Activated T-helper 1 cell treated with anti-CD3 and anti-CD28 coated beads, Interleukin-2, amount 50 U/mL, for 16 hours (primary cell): Measurements from ENCODE around the gene ASAP2.
"Not testable (repeated sequence)": the region's sequence is repeated elsewhere in the genome, so short reads cannot be mapped to it uniquely, and the experiment has no call there.

ENCODE experiments used
- DNase-seq, 2 donors: peaks; one replicate each; pipeline ENCODE4 v3.0.0-alpha.2; 2020; ENCODE audit warnings: low read depth in 1 of 2, low spot score in 1 of 2

The ASAP2 gene

DNA sequence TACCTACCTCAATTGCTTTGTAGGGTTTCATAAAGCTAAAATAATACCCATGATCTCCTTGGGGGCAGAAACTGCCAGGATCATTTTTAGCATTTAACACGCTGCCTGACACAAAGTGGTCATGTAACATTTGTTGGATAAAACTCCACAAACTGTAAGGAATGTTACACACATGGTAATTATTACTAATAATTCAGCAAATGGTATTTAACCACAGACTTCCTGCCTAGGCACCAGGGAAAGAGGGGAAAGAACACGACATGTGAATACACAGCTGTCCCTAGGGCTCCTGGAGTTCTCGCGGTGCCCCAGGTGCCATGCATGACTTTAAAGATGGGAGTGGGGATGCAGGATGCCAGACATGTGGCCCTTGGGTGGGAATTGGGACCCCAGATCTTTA, 43.5 kb downstream of the ASAP2 start:
- no peak for DNase-seq

DNA sequence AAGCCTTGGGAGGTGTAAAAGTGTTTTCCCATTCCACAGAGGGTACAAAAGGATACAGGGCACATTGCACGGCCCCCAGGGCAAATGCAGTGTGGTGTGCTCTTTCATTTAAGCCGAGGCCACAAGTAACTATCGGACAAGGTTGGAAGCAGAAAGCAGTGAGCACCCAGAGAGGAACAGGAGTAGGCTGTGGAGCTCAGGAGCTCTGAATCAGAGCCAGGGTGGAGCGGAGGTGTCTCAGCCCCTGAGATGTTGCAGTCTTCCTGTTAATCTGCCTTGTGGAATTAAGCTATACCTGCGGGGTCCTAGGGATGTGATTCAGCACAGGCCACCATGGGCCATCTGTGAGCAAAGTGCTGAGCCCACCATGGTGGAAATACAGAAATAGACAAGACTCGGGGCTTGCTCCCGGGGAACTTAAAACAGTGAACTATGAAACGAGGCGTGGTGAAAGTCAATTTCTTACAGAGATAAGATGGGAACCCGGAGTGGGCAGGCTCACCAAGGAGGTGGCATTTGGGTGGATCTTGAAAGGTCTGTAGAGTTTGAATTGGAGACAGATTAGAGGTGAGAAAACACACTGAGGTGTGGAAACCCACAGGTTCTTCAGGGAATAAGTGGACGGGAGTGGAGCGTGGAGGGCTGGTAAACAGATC, 44.0 kb downstream of the ASAP2 start:
- DNase-seq: no peak

DNA sequence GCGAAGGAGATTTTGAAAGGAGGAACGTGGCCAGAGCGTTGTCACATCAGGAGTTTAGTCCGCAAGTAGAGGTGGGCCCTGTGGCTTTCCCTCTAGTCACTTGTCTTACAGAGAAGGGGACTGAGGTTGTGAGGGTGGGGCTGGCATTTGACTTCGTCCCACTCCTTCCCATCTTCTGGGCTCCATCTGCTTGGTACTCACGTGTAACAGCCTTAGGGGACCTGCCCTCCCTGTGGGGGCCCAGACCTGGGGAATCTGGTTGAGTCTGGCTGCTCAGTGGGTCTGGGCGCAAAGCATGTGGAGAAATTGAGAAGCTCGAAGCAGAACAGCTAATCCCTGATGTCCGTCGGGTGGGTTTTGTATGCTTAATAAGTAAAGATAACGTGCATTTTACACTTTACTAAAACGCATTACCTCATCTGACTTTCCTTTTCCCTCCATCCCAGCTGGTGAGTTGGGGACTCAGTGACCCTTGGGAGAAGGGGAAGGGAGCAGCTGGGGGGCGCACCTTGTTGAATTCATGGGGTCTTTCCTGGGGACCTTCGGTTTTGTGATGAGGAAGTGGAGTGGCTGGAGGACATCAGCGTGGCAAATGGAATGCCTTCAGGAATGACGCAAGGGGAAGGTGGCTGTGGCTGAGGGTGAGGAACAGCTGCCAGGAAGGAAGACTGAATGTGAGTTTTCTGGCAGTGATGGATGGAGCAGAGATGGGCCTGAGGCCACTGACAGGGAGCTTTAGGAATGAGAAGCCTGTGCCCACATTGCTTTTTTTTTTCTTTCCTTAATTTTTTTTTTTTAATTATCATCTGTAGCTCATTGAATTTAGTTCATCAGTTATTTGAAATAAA, 44.8 kb downstream of the ASAP2 start:
- DNase-seq: no peak

DNA sequence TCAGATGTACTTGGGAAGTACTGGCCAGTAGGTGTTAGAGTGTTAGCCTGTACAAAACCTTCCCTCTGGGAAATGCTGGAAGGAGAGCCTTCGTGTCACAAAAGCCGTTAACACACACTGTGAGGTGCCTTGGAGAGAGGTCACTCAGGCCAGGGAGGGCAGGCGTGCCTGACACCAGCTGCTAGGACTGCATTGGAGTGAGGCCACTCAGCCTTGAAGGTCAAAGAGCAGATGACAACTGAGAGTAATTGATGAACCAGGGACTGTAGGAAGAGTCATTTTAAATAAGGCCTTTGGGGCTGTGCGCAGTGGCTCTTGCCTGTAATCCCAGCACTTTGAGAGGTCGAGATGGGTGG, 45.4 kb downstream of the ASAP2 start:
- no peak for DNase-seq

DNA sequence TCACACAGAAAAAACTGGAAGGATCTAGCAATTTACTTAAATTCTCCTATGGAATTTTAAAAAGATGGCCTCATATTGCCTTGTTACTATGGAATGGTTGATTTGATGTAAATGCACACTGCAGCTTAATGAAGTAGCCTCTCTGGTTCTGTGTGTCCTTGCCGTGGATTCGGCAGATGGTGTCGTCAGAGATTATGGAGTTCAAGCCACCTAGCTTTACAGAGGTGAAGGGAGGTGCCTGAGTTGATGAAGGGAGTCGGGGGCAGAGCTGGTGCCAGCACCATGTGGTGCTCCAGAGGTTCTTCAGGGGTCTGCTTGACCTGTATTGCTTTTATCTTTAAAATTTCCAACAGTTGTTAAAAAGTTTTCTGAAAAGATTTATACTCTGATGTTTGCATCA, 48.8 kb downstream of the ASAP2 start:
- DNase-seq: no peak

DNA sequence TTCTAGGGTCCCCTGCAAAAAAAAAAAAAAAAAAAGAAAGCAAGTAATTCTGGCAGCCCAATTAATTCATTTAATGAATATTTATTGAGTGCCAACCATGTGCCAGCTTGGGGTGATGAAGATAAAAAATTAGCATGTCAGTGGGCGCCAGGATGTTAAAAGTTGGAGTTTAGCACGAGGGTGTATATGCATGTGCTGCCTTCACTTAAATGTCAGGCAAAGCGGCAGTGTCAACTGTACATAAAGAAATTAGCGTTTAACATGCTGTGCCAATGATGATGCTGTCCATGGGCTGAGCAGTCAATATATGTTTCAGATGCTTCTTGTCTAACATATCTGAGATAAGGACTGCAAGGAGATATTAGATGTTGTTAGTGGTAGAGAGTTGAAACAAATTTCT, 49.5 kb downstream of the ASAP2 start:
- DNase-seq: no peak

DNA sequence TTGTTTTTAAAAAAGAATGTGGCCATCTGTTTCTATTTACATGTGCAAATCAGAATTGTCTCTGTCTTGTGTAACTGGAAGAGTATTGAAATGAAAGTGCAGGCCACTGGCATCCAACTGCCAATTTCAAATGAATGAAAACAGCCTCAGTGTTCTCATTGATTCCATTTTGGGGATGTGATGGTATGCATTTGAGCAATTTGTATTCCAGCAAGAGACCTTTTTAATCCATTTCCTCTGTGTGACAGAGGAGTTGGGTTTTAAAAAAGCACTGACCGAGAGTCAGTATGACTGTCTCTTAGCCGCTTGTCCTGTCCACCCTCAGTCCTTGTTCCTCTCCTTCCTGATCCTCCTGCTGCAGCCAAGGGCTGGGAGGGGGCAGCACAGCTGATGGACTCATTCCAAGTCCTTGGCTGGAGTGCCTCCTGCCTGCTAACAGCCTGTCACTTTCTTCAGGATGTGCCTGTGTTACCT, 50.0 kb downstream of the ASAP2 start:
- no peak for DNase-seq

DNA sequence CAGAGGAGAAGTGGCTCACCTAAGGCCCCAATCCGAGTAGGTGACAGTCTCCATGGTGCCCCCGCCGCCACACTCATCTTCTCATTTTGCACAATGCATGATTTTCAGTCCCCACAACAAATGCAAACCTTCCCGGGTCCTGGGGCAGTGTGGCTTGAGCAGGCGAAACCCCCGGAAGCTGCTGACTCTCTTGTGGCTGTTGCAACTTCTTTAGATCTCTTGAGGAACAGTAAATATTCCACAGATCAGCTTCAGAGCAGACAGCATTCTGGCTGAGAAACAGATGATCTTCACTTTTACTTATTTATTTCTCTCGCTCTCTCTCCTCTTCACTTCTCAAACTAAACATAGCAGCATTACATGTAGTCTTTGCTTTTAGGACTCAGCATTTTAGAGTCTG, 51.9 kb downstream of the ASAP2 start:
- no peak for DNase-seq

DNA sequence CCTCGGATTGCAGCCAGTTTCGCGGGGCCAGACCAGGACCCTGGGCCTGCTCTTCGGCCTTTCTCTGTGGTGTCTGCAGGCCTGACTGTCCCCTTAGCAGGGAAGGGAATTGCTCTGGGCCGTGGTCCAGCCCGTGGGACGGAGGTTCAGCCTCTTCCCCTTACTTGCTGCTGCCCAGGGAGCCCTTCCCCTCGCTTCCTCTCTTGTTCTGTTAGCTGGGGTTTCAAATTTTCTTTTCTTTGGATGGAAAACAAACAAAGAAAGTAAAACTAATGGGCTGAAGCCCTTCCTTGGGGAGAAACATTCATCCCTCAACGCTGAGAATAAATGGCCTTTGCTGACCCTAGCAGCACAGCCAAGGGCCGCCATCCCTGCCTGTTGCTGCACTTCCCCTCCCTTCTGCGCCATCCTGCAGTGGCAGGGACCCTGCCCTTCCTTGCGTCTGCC, 52.4 kb downstream of the ASAP2 start:
- no peak for DNase-seq

DNA sequence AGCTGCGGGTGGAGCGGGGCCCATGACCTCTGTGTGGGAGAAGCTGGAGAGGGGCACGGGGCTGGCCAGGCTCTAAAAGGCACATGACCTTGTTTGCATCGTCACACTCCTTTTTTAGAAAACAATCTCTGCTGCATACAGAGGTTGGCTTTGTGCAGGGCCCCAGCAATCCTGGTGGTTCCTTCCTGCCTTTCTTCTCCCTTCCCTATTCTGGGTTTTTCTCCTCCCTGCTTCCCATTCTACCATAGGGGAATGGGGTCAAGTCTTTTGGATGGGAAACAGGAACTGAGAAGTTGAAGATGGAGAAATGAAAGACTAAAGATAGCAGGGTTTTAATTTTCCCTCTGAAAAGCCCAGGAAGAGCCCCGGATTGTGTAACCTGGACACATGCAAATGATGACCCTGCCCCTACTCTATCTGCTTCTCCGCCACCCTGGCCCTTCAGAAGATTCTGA, 53.9 kb downstream of the ASAP2 start:
- DNase-seq: no peak

DNA sequence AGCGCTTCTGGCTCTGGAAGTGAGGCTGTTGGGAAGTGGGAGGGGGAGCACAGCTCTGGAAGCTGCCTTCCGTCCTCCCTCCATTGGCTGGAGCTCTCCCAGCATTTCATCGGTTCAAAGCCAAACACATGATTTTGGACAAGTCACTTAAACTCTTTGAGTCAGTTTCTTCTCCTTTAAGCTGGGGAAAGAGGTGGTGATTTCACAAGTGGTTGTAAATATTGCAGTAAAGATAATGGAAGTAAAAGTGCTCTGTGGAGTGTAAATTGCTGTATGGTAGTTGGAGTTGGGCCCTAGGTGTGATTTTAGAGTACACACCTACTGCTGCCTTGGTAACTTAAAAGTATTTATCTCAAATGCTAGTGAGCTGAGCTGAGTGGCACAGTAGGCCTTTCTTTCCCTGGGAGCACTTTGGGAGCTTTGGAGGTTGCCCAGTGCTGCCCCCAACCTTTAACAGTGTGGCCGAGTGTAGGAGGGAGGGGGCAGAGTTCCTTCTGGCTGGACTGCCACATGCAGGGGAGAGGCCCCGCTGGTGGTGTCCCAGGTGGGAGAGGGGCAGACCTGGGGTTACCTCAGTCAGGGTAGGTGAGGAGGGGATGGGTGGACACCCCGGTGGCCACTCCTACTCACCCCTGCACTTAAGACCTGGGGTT, 54.7 kb downstream of the ASAP2 start:
- no peak for DNase-seq

DNA sequence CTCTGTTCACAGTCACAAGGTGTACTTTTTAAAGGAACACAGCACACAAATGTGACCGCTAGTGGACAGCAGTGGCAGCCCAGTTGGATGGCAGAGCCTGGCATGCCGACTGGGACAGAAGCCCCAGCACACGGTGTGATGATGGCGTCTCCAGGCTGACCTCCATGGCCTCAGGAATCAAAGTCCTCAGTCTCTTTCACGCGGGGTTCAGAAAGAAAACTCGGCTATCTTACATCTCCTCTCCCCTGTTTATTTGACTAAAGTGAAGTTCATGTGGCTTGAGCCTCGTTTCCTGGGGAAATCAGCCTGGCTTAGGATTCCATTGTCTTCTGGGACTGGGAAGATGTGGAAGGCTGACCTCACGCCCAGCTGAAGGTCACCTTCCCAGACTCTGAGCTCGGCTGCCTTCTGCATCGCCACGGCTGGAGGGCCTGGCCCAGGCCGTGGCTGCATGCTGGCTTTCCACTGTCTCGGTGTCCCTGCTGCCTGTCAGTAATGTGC, 56.1 kb downstream of the ASAP2 start:
- DNase-seq: no peak

DNA sequence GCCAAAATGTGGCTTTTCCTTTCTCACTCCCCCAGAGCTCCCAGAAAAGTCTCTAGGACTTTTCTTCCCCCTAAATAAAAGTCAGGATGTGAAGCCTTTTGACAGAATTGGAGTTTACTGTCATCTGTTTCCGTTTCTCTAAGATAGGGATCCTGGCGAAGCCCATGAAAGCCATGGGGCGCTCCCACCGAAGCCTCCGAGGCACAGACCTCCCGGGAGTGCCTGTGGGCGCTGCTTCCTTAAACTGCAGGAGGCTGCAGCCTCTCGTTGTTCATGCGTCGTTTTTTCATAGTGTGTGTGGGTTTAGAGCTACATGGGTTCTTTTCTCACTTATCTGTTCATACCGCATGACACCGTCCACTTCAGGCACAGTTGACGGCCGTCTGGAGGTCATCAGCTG, 56.8 kb downstream of the ASAP2 start:
- no peak for DNase-seq

DNA sequence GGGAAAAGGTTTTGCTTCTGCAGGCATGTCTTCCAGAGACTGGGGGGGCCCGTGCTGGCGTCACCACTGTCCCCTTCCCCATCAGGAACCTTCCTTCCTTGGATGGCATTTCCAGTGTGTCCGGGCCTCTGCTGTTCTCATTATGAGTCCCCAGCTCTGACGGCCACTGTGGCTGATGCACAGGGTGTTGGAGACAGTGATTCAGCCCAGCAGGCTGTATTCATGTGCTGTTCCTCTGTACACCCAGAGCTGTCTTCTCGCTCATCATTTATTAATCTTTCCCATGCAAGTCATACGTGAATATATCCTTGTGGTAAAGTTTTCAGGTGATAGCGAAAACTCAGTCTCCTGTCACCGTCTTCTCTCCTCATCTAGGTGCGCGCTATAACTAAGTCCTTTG, 57.7 kb downstream of the ASAP2 start:
- no peak for DNase-seq

DNA sequence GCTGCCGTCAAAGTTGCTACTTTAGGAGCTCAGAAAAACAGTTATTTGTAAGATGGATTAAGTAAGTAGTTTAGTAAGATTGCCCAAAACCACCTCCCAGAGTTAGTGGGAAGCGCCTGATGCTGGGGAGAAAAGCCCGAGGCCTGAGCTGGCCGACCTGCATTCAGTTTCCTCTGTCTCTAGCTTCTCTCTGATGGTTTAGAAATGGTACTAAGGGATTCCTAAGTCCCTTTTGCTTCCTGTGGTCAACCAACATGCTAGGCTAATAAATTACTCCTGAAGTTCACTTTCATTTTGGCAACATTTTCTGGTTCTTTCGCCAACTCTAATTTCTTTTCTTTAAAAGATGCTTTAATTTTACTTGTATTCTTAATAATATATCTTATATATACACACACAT, 60.1 kb downstream of the ASAP2 start:
- DNase-seq: no peak

DNA sequence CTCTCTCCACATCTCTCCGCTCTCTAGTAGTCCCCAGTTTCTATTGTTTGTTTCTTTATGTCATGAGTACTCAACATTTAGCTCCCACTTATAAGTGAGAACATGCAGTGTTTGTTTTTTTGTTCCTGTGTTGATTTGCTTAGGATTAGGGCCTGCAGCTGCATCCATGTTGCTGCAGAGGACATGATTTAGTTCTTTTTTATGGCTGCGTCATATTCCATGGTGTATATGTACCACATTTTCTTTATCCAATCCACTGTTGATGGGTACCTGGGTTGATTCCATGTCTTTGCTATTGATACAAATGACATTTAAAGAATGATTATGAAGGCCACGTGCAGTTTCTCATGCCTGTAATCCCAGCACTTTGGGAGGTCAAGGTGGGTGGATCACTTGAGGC, 60.7 kb downstream of the ASAP2 start:
- DNase-seq: not testable (repeated sequence)

DNA sequence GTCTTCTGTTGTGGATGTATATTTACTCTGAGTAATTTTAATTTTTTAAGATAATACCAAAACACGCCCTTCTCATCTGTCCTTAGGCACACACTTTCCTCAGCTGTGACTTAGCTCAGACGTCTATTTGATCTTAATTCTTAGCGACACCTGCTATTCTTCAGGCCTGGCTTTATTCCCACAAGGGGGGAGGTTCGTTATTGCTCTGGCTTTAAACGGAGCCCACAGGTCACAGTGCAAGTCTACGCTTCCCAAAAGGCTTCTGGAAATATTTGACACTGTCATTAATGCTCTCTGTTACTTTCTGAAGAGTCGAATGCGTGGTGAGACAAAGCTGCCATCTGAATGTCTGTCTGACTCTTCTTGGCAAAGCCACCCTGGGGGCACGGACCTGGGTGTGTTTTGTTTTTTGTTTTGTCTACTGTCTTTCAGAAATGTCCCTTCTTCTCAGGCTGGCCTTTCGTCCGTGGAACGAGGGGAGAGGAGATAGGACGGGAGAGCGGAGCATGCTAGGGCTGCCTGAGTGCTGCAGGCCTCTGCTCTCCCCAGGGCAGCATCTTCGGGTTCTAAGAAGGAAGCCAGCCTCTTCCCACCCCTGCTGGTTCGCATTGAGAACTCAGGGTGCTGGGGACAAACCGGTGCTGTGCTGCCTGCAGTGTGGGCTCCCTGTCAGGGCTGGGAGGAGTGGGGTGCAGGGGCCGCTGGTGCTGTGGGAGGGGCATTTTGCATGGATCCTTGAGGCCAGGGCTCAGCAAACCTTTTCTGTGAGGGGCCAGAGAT, 61.9 kb downstream of the ASAP2 start:
- DNase-seq: no peak

DNA sequence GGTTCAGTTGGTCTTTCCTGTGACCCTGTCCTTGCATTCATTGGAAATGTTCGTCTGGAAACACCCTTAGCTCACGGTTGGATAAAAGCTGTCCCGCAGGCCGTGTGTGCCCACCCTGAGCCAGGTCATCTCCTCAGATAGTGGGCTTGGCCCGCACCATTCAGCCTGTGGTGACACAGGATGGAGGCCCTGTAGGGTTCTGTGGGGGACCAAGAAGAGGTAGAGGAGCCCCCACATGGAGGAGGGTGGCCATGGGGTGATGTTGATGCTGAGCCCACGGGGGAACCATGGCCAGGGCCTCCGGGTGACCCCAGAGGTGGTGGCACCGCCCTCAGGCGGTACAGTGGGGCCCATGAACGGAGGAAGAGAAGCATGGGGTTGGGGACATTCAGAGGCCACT, 62.7 kb downstream of the ASAP2 start:
- no peak for DNase-seq

DNA sequence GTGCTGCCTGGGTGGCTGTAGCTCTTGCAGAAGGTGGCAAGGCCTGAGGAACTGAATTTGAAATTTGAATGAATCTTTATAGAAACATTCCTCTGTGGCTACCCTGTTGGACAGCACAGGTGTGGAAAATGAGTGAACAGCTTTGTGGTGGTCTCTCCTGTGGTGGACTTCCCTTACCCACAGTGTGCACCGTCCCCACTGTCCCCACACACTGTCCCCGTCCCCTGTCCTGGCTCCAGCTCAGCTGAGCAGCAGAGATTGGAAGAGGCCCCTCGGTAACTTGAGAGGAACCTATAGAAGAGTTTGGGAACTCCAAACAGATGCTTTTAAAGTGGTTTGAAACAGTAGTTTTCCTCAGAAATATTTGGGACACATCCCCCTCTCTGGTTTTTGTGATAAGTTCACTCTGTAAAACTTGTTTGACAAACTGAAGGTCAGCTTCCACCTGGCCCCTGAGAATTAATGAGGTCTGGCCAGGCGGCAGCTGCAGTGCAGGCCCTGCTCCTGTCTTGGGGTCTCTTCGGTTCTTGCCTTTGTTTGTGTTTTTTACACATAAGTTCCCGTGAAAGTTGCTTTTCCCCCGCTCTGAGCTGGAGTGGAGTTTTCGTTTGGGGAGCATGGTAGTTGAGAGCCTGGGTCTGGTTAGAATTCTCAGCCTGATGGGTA, 63.2 kb downstream of the ASAP2 start:
- DNase-seq: no peak

DNA sequence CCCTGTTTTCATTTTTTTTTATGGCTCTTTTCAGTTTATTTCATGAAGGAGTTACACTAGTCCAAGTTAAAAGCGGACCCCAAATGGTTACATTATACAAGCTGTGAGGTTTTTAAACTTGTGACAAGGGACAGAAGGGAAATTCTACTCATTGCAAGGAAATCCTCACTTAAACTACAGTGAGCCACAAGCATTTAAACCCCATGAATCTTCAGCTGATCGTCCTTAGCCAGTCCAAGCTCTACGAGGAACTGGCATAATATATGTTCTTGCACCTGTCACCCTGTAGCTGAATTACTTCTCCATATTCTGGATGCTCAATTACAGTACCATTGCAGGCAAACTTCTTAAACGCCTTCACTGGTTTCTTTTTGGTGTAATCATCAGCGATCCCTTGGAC, 64.5 kb downstream of the ASAP2 start:
- DNase-seq: no peak

DNA sequence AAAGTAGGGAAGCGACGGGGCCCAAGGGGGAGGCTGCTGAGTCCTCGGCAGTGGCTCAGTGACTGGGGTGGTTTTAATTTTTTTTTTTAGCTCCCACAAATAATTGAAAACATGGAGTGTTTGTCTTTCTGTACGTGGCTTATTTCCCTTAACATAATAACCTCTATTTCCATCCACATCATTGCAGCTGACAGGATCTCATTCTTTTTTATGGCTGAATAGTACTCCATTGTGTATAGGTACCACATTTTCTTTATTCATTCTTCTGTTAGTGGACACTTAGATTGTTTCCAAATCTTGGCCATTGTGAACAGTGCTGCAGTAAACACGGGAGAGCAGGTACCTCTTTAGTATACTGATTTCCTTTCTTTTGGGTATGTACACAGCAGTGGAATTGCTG, 65.1 kb downstream of the ASAP2 start:
- no peak for DNase-seq
